ENCODE measurements around the gene KRTAP10-11.
"Not testable (repeated sequence)": the region's sequence is repeated elsewhere in the genome, so short reads cannot be mapped to it uniquely, and the experiment has no call there.

Gene KRTAP10-11

GRCh38 chr21:44632067-44632466 is 14.1 kb upstream of the KRTAP10-11 start:
- H3K4me1 ChIP-seq (ENCODE audit: insufficient read depth, insufficient read length), result peaks cover 10% of the 10 kb centered on the region
- H3K9me3 ChIP-seq (ENCODE audit: insufficient read depth, low read length), result peaks cover 14% of the 10 kb centered on the region; the same call in 1 of the 2 replicates

GRCh38 chr21:44636209-44637017 is 9.8 kb upstream of the KRTAP10-11 start:
- peaks cover 4% of the 10 kb centered on the region for H3K4me1 ChIP-seq (ENCODE audit: insufficient read depth, insufficient read length)
- no peak for DNase-seq (ENCODE audit: low read depth, low spot score)
- no peak overlapping the region for H3K9ac ChIP-seq (ENCODE audit: insufficient read length, low read depth)
- peaks cover 24% of the 10 kb centered on the region for H3K9me3 ChIP-seq (ENCODE audit: insufficient read depth, low read length)
- TF ChIP-seq YY1 (IDR thresholded peaks at IDR 0.05; ENCODE audit: insufficient read depth, insufficient read length) (no peak), ZNF274 (IDR thresholded peaks at IDR 0.05; ENCODE audit: low read depth, low read length) (no peak), SUZ12 (IDR thresholded peaks at IDR 0.05; ENCODE audit: extremely low read depth, insufficient read depth, insufficient read length) (no peak)
- H3K4me3 ChIP-seq (ENCODE audit: insufficient read length, low read depth), result no peak overlapping the region
- no peaks in the 10 kb centered on the region for H3K27me3 ChIP-seq (ENCODE audit: insufficient read depth, insufficient read length)
- H3K36me3 ChIP-seq (ENCODE audit: insufficient read depth, insufficient read length, low read length), result no peaks in the 10 kb centered on the region

More at GRCh38 chr21:44632067-44632466, 14.1 kb upstream of the KRTAP10-11 start:
- H3K9ac ChIP-seq (ENCODE audit: insufficient read length, low read depth), result no peak overlapping the region
- no peak for TF ChIP-seq ZNF274 (IDR thresholded peaks at IDR 0.05; ENCODE audit: low read depth, low read length)
- no peak for TF ChIP-seq YY1 (IDR thresholded peaks at IDR 0.05; ENCODE audit: insufficient read depth, insufficient read length)
- no peak for TF ChIP-seq SUZ12 (IDR thresholded peaks at IDR 0.05; ENCODE audit: extremely low read depth, insufficient read depth, insufficient read length)
- no peak overlapping the region for H3K4me3 ChIP-seq (ENCODE audit: insufficient read length, low read depth)
- DNase-seq (ENCODE audit: low read depth, low spot score), result no peak
- H3K36me3 ChIP-seq (ENCODE audit: insufficient read depth, insufficient read length, low read length), result no peaks in the 10 kb centered on the region
- no peaks in the 10 kb centered on the region for H3K27me3 ChIP-seq (ENCODE audit: insufficient read depth, insufficient read length)

- H3K9me3 ChIP-seq (ENCODE audit: insufficient read depth, low read length), result peaks cover 18% of the 10 kb centered on the region
- H3K4me3 ChIP-seq (ENCODE audit: insufficient read length, low read depth), result no peak within 1 kb of the TSS
- H3K36me3 ChIP-seq (ENCODE audit: insufficient read depth, insufficient read length, low read length), result no peaks in the 10 kb centered on the region
- no peaks in the 10 kb centered on the region for H3K27me3 ChIP-seq (ENCODE audit: insufficient read depth, insufficient read length)
- TF ChIP-seq YY1 (IDR thresholded peaks at IDR 0.05; ENCODE audit: insufficient read depth, insufficient read length), result no peak
- no peak for TF ChIP-seq ZNF274 (IDR thresholded peaks at IDR 0.05; ENCODE audit: low read depth, low read length)
- TF ChIP-seq SUZ12 (IDR thresholded peaks at IDR 0.05; ENCODE audit: extremely low read depth, insufficient read depth, insufficient read length), result no peak
- no peak within 1 kb of the TSS for H3K9ac ChIP-seq (ENCODE audit: insufficient read length, low read depth)
- peaks cover 4% of the 10 kb centered on the region for H3K4me1 ChIP-seq (ENCODE audit: insufficient read depth, insufficient read length)
- DNase-seq (ENCODE audit: low read depth, low spot score), result no peak
These were observed 9.0 kb upstream of the KRTAP10-11 start, which contains the start of gene KRTAP10-10 for GRCh38 chr21:44637018-44637850. TSS of gene KRTAP10-10 (plus strand) at chr21:44637356. CDS start at chr21:44637418, 62 bp downstream.

- H3K4me1 ChIP-seq (ENCODE audit: insufficient read depth, insufficient read length); H3K9ac ChIP-seq (ENCODE audit: insufficient read length, low read depth); H3K27me3 ChIP-seq (ENCODE audit: insufficient read depth, insufficient read length); H3K4me3 ChIP-seq (ENCODE audit: insufficient read length, low read depth); DNase-seq (ENCODE audit: low read depth, low spot score); H3K36me3 ChIP-seq (ENCODE audit: insufficient read depth, insufficient read length, low read length): not testable (repeated sequence)
- H3K9me3 ChIP-seq (ENCODE audit: insufficient read depth, low read length), result peaks cover 12% of the 10 kb centered on the region; the same call in 1 of the 2 replicates
These were observed 8.3 kb upstream of the KRTAP10-11 start for GRCh38 chr21:44637851-44638348.

GRCh38 chr21:44638506-44639330 is 7.5 kb upstream of the KRTAP10-11 start:
- not testable (repeated sequence) for H3K27me3 ChIP-seq (ENCODE audit: insufficient read depth, insufficient read length)

GRCh38 chr21:44639331-44639655 is 6.9 kb upstream of the KRTAP10-11 start:
- TF ChIP-seq ZNF274 (IDR thresholded peaks at IDR 0.05; ENCODE audit: low read depth, low read length) (no peak), YY1 (IDR thresholded peaks at IDR 0.05; ENCODE audit: insufficient read depth, insufficient read length) (no peak), SUZ12 (IDR thresholded peaks at IDR 0.05; ENCODE audit: extremely low read depth, insufficient read depth, insufficient read length) (no peak)
- H3K4me3 ChIP-seq (ENCODE audit: insufficient read length, low read depth), result no peak overlapping the region
- no peak overlapping the region for H3K9ac ChIP-seq (ENCODE audit: insufficient read length, low read depth)
- peaks cover 17% of the 10 kb centered on the region for H3K9me3 ChIP-seq (ENCODE audit: insufficient read depth, low read length)
- no peak for DNase-seq (ENCODE audit: low read depth, low spot score)
- no peaks in the 10 kb centered on the region for H3K27me3 ChIP-seq (ENCODE audit: insufficient read depth, insufficient read length)
- peaks cover 4% of the 10 kb centered on the region for H3K4me1 ChIP-seq (ENCODE audit: insufficient read depth, insufficient read length)
- no peaks in the 10 kb centered on the region for H3K36me3 ChIP-seq (ENCODE audit: insufficient read depth, insufficient read length, low read length)

More at GRCh38 chr21:44638506-44639330, 7.5 kb upstream of the KRTAP10-11 start:
- not testable (repeated sequence) for H3K4me1 ChIP-seq (ENCODE audit: insufficient read depth, insufficient read length); H3K36me3 ChIP-seq (ENCODE audit: insufficient read depth, insufficient read length, low read length); DNase-seq (ENCODE audit: low read depth, low spot score); H3K9ac ChIP-seq (ENCODE audit: insufficient read length, low read depth); H3K4me3 ChIP-seq (ENCODE audit: insufficient read length, low read depth)
- peaks cover 11% of the 10 kb centered on the region; the same call in 1 of the 2 replicates for H3K9me3 ChIP-seq (ENCODE audit: insufficient read depth, low read length)
